Measurements from ENCODE around the gene FIGN.

DNA sequence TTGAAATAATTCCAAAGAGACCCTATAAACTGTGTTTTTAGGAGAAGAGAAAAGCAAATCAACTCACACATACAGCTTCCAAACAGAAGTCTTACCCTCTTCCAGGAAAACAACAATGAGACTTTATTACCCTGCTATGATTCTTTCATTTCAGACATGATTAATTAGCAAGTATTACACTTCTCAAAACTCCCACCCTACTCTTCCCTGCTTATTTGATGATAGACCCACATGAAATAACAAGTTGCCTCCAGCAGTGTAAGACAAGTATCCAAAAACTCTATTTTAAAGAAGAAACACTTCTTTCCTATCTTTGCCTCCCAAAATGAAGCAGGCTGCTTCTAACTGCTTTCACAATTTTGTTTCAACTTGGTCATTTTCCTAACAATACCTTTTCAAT, 4.1 kb downstream of the FIGN start:
- TF ChIP-seq YY1 (IDR thresholded peaks at IDR 0.05; ENCODE audit: insufficient read depth, insufficient read length) (no peak), SUZ12 (IDR thresholded peaks at IDR 0.05; ENCODE audit: extremely low read depth, insufficient read depth, insufficient read length) (no peak), ZNF274 (IDR thresholded peaks at IDR 0.05; ENCODE audit: low read depth, low read length) (no peak)

Data from NT2/D1 (cell line).